Brain microvascular endothelial cell (primary cell): Measurements from ENCODE around the gene HMCN2.

Experiments used
- DNase-seq: peaks from one replicate; pipeline ENCODE4 v3.0.0-alpha.2; 2020
- H3K27ac ChIP-seq: fragments of 250-450 bp; sonication (Bioruptor Pico); 2 replicates; pipeline ENCODE4 v1.5.1; 2020; ENCODE audit warnings: mild to moderate bottlenecking, moderate library complexity
- H3K27me3 ChIP-seq: fragments of 250-450 bp; sonication (Bioruptor Pico); replicated peaks from 2 replicates; pipeline ENCODE4 v1.5.1; 2020; ENCODE audit warnings: mild to moderate bottlenecking
- H3K36me3 ChIP-seq: fragments of 250-450 bp; sonication (Bioruptor Pico); replicated peaks from 2 replicates; pipeline ENCODE4 v1.5.1; 2020; ENCODE audit warnings: mild to moderate bottlenecking
- H3K4me3 ChIP-seq: 2 replicates; pipeline ENCODE4 v1.5.1; 2011; ENCODE audit warnings: low read depth, mild to moderate bottlenecking, control low read depth, low read length, moderate library complexity
- in situ Hi-C: cut with HindIII; loops from 2 replicates; pipeline ENCODE4 v1.10.0; 2017; ENCODE audit warnings: low sequenced_read_pairs, low pct_ligation_motif_present
- TF ChIP-seq, protein P1 (sequence below): IDR thresholded peaks from 2 replicates; pipeline ENCODE4 v1.5.1; 2011; ENCODE audit warnings: low read depth, mild to moderate bottlenecking, moderate library complexity, low read length, control low read depth, inconsistent platforms; ENCODE audit errors: missing control alignments

Gene HMCN2

DNA sequence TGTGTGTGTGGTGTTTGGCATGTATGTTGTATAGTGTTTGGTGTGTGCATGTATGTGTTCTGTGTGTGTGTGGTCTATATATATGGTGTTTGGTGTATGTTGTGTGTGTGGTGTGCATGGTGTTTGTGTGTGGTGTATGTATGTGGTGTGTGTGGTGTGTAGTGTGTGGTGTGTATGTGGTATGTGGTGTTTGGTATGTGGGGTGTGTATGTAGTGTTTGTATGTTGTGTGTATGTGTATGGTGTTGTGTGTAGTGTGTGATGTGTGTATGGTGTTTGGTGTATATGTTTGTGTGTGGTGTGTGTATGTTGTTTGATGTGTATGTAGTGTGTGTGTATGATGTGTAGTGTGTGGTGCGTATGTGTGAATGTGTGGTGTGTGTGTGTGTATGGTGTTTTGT, 78.8 kb downstream of the HMCN2 start:
- H3K27ac ChIP-seq, result no peak overlapping the region
- in situ Hi-C loops, result no loop called here
- TF ChIP-seq, protein P1, sequence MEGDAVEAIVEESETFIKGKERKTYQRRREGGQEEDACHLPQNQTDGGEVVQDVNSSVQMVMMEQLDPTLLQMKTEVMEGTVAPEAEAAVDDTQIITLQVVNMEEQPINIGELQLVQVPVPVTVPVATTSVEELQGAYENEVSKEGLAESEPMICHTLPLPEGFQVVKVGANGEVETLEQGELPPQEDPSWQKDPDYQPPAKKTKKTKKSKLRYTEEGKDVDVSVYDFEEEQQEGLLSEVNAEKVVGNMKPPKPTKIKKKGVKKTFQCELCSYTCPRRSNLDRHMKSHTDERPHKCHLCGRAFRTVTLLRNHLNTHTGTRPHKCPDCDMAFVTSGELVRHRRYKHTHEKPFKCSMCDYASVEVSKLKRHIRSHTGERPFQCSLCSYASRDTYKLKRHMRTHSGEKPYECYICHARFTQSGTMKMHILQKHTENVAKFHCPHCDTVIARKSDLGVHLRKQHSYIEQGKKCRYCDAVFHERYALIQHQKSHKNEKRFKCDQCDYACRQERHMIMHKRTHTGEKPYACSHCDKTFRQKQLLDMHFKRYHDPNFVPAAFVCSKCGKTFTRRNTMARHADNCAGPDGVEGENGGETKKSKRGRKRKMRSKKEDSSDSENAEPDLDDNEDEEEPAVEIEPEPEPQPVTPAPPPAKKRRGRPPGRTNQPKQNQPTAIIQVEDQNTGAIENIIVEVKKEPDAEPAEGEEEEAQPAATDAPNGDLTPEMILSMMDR, result no peak
- H3K27me3 ChIP-seq, result no peaks in the 10 kb centered on the region
- H3K36me3 ChIP-seq, result no peaks in the 10 kb centered on the region
- no peak for DNase-seq
- H3K4me3 ChIP-seq, result no peak overlapping the region

DNA sequence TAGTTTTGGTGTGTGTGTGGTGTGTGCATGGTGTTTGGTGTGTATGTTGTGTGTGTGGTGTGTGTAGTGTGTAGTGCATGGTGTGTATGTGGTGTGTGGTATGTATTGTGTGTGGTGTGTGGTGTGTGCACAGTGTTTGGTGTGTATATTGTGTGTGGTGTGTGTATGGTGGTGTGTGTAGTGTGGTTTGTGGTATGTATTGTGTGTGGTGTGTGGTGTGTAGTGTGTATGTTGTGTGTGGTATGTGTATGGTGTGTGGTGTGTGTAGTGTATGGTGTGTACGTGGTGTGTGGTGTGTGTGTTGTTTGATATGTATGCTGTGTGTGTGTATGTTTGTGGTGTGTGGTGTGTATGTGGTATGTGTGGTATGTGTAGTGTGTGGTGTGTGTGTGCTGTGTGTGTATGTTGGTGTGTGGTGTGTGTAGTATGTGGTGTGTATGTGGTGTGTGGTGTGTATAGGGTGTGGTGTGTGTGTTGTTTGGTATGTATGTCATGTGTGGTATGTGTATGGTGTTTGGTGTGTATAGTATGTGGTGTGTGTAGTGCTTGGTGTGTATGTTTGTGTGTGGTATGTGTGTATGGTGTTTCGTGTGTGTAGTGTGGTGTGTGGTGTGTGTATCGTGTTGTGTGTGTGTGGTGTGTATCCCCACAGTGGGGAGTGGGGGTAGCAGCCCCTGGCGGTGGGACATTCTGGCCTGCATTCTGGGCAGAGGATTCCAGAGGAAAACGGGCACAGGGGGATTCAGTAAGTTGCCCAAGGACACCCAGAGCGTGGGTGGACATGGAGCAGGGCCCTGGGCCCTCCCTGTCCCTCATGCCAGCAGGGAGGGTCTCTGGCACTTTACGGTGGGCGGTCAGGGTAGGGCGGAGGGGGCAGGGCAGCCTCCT, 79.7 kb downstream of the HMCN2 start:
- Histone ChIP-seq H3K36me3 (no peaks in the 10 kb centered on the region), H3K27ac (no peak overlapping the region), H3K4me3 (no peak overlapping the region), H3K27me3 (no peaks in the 10 kb centered on the region)
- in situ Hi-C loops, result no loop called here
- TF ChIP-seq, protein P1, result no peak
- no peak for DNase-seq

DNA sequence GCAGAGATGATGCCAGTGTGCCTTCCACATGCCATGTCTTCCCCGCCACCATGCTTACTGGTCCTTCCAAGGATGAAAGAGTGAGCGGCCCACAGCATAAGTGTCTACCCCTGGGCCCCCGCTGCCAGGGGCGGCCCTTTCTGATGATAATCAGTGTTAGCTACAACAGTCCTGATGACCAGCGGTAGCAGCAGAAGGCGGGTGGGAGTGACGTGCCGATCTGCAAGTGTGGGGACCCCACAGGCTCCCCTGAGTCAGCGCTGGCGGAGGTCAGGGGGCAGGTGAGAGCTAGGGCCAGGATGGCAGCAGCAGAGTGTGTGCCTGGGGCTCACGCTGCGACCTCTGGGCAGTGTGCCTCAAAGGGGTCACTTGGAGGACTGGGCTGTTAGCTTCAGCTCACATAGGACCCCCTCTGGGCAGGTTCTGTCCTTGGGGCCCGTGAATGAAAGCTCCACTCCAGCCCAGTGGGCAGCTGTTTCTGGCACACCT, 80.4 kb downstream of the HMCN2 start:
- TF ChIP-seq, protein P1, result no peak
- no peak overlapping the region for H3K4me3 ChIP-seq
- H3K36me3 ChIP-seq, result no peaks in the 10 kb centered on the region
- no peak for DNase-seq
- H3K27ac ChIP-seq, result no peak overlapping the region
- no peaks in the 10 kb centered on the region for H3K27me3 ChIP-seq
- in situ Hi-C loops, result no loop called here

DNA sequence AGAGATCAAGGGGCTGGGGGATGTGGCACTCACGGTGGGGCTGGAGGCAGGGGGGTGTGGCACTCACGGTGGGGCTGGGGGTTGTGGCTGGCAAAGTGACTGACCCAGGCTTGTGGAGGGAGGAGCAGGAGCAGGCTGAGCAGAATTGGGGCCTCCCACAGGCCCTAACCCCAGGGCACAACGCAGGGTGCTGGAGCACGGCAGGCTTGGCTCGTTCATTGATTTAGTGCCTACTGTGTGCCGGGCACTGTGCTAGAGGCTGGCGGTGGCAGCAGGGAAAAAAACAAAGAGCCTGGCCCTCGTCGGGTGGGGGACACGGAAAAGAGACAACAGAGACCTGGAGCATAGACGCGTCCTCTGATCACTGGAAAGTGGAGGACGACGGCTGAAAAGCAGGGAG, 80.9 kb downstream of the HMCN2 start:
- Histone ChIP-seq H3K27ac (no peak overlapping the region), H3K36me3 (no peaks in the 10 kb centered on the region), H3K4me3 (no peak overlapping the region), H3K27me3 (no peaks in the 10 kb centered on the region)
- DNase-seq, result no peak
- TF ChIP-seq, protein P1, result no peak
- in situ Hi-C loops, result no loop called here

DNA sequence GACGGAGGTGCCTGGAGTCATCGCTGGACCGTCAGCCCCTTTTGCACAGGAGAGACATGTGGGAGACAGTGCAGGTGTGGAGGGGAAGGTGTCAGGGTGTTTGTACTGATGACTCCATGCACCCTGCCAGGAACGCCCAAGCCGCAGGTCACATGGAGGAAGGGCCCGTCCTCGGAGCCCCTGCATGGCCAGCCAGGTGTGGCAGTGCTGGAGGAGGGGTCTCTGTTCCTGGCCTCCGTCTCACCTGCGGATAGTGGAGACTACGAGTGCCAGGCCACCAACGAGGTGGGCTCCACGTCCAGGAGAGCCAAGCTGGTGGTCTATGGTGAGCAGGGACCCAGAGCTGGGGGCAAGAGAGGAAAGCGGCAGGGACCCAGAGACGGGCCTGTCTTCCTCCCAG, 81.5 kb downstream of the HMCN2 start:
- Histone ChIP-seq H3K36me3 (no peaks in the 10 kb centered on the region), H3K27ac (no peak overlapping the region), H3K4me3 (no peak overlapping the region), H3K27me3 (no peaks in the 10 kb centered on the region)
- no peak for DNase-seq
- in situ Hi-C loops, result no loop called here
- TF ChIP-seq, protein P1, result no peak

DNA sequence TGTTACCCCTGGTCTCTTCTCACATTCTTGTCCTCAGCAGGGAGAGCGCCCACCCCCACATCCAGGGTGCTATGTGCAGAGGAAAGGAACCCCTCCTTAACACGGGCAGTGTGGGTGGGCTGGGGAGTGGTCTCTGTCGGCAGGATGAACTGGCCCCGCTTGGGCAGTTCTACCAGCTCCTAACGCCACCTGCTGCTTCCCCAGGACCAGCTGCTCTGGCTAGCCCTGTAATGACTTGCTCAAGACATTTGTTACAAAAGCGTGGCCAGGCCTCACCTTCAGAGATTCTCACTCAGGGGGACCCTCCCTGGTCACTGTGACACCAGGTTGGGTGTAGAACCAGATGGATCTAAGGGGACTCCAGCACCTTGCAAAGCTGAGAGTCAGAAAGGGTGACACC, 82.4 kb downstream of the HMCN2 start:
- no peaks in the 10 kb centered on the region for H3K27me3 ChIP-seq
- no peak overlapping the region for H3K27ac ChIP-seq
- TF ChIP-seq, protein P1, result peak; percentile 9

More for the DNA sequence above, 82.4 kb downstream of the HMCN2 start:
- no peak for DNase-seq
- H3K36me3 ChIP-seq, result no peaks in the 10 kb centered on the region
- in situ Hi-C loops, result no loop called here
- no peak overlapping the region for H3K4me3 ChIP-seq
